Activated CD8-positive, alpha-beta memory T cell treated with anti-CD3 and anti-CD28 coated beads, Interleukin-2, amount 50 U/mL, for 1 hour (primary cell): ENCODE results near the gene SP3.
"Not testable (repeated sequence)": the region's sequence is repeated elsewhere in the genome, so short reads cannot be mapped to it uniquely, and the experiment has no call there.

ENCODE experiments used
- DNase-seq: peaks from one replicate; pipeline ENCODE4 v3.0.0-alpha.2; 2020; ENCODE audit errors: extremely low read depth

SP3 gene

DNA sequence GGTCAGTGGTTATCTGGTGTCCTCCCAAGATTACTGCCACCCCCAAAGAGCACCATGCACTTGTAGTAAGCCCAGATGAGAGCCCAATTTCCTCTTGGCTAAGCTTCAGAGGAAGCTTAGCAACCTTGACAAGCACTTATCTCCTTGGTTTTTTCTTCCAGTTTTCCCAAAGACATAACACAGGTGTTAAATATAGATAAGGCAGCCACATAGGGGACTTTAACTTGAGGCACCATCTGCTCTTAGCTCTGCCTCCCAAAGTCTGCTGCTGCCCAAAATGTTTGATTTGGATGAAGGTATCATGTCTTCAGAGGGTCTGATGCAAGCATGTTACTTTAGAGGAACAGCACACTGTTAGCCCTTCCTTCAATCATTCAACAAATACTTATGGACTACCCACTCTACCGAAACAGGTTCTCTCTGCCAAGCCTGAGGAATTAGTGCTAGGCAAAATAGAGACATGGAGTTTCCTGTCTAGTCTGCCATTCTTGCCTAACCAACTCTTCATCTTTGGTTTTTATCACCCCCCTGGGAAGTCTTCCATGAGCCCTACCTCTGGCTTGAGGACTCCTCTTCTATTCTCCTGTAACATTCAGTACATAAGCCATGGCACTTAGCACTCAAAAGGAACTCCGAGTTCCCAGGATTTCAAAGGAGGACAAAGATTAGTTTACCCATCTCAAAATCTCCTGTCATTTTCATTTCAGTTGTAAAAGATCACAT is 73.7 kb downstream of the SP3 start:
- no peak for DNase-seq

DNA sequence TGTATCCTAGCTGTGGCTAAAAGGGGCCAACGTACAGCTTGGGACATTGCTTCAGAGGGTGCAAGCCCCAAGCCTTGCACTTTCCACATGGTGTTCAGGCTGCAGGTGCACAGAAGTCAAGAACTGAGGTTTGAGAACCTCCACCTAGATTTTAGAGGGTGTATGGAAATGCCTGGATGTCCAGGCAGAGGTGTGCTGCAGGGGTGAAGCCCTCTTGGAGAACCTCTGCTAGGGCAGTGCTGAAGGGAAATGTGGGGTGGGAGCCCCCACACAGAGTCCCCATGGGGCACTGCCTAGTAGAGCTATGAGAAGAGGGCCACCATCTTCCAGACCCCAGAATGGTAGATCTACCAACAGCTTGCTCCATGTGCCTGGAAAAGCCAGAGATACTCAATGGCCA is 75.7 kb downstream of the SP3 start:
- DNase-seq: not testable (repeated sequence)

GRCh38 chr2:173886613-173887012 is 78.6 kb downstream of the SP3 start:
- DNase-seq: no peak

DNA sequence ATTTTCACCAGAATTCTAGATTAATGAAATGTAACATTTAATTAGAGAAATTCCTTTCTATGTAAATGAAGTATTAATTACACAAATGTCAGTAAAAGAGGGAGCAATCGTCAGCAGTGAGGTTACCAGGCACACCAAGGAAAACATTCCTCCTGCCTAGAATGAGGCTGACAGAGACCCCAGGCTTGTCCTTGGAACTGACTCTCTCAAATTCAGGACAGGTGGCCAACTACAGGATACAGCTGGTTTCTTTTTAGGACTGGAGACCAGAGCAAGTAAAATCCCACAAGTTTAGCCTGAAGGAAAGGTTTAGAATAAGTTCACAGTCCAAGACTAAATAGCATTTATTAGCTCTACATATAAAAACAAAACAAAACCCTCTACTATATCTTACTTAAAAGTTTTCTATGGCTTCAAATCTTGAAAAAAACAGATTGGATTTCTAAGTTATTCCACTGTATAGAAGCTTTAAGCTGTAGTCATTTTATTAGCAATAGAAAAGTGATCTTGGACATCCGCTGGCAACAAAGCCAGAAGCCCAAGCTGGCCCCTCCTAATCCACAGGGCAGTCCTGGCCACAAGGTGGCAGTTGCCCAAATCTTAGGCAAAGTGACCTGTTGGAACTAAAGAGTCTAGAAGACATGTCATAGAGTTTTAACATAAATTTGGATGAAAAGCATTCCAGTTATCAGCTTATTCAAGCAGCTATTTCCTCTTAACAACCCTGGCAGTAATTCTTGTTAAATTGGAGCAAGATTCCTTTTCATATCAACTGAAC is 81.0 kb downstream of the SP3 start:
- DNase-seq: no peak

- DNase-seq: no peak
Observed at GRCh38 chr2:173881886-173882285, 83.3 kb downstream of the SP3 start.

DNA sequence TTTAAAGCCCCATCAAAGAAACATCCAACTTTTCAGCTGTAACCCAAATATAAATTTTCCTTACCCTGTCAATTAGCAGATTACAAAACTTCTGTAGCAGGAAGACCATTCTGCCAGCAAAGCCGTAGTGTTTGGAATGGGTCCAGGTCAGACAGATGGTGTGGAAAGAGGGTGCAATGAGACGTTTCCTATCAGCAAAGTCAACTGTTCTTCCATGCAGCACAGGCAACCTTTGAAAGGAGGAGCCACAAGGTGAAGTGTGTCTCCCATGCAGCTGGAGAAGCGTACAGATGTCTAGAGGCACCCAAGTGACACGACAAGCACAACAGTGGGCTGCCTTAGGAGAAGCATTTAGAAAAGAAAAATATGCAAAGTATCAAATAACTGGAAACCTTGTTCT is 83.7 kb downstream of the SP3 start:
- DNase-seq: no peak

GRCh38 chr2:173880561-173880960 is 84.6 kb downstream of the SP3 start:
- no peak for DNase-seq

DNA sequence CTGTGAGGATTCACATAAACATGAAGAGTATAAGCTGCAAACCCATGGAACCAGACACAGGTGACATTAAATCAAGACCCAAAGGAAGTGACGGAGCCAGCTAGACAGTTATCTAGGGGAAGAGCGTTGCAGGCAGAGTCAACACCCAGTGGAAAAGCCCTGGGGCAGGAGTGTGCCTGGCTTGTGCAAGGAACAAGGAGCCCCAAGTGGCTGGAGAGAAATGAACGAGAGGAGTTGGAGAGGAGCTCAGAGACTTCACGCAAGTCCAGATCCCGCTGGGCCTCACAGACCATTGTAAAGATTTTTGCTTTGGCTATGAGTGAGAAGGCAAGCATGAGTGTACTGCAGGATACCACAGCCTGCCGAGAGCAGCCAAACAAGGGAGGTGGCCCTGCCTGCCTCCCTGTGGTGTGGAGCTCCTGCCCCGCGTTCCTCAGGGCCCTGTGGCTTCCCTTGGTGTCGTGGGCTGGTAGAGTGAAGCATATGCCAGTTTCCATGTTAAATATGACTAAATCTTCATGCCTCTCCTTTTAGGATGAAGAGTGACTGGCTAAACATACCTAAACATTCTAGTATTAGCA is 88.2 kb downstream of the SP3 start:
- DNase-seq: no peak

- no peak for DNase-seq
Observed at GRCh38 chr2:173874894-173875237, 90.3 kb downstream of the SP3 start.

DNA sequence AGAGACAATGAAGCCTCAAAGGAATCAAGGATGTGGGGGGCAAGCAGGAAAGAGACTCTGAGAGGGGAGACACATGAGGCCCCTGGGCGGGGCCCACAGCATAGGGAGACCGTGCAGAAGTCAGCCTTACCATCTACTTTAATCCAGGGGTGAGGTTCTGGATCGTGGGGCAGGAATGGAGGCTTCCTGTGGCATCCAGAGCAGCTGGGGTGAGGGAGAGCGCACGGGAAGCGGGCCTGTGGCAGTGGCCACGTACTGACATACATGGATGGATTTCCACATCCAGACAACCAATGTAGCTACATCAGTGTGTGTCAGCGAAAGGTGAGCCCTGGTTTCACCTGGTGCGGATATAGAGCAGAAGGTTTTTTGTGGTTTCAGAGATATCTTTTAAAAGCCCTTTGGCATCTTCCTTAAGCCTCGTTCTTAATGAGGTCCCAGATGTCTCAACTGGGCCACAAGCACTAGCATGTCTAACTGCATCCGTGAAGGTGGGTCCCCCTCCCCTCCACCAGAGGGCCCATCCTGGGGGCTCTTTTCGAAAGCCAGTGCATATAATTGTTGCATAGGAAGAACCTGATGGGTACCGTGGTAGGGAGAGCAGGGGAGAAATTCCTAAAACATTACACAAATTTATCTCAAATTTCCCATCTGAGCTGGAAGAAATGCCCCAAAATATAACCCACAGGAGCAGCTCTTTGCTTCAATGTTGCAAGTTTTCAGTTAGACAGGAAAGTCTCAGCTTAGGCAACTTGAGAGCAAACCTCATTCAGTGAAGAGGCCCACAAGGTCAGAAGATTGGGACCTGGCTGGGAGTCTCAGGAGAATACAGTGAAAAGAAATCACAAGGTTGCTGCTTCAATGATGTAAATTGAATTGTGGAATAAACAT is 90.9 kb downstream of the SP3 start:
- DNase-seq: no peak

GRCh38 chr2:173872714-173873113 is 92.5 kb downstream of the SP3 start:
- no peak for DNase-seq

DNA sequence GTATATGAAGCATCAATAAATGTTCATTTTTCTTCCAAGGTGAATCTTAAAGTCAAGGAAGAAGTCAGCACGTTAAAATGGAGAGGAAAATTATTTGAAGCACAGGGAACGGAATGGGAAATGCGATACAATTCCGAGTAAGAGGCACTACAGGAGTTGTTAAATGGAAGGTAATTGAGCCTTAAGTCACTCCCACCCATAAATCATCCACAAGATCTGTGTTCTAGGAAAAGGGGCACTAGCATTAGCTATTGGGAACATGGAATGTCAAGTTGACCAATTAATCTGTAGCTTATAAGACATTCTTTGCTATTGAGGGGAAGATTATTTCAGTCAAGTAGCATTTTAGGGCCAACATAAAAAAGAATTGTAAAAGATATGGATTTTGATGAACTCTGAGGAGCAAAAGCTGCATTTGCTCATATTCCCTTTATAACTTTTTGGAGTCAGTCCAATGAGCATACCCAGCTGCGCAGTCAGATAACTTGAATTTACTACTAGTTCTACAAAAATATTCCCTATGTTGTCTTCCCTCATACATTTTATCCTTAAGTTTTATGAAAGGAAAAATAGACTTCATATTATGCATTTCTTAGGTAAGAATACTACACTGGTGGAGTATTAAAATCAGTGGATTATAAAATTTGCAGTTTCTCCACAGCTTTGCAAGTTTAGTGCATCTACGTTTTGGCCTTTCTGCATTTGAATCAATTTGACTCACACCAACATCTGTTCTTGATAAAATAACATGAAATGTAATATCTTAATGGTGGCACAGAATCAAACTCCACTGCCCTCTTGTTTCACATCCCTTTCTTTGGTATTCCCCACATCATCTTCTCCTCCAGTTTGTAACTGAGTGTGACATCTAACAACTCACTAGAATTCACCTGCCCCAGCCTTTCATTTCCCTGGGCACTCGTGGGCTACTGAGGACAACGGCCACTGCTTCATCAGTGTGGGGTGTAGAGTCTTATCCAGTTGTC is 95.6 kb downstream of the SP3 start:
- no peak for DNase-seq

DNA sequence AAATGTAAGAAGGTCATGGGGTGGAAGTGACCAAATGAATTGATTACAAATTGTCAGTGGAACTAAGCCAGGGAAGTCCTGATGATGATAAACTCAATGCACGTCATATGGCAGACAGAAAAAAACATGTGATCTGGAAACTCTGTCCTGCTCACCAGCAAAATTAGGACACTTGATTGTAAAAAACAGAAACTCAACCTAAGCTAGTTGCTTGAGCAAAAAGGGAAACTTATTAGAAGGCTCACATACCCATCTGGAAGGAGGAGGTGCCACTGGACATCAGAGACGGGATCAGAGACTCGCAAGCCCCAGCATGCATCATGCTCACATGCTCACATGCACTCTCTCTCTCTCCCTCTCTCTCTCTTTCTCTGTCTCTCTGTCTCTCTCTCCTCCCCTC is 96.8 kb downstream of the SP3 start:
- DNase-seq: no peak

- DNase-seq: no peak
Observed at GRCh38 chr2:173866874-173867618, 98.1 kb downstream of the SP3 start.

GRCh38 chr2:173865971-173866873 is 99.0 kb downstream of the SP3 start:
- no peak for DNase-seq

DNA sequence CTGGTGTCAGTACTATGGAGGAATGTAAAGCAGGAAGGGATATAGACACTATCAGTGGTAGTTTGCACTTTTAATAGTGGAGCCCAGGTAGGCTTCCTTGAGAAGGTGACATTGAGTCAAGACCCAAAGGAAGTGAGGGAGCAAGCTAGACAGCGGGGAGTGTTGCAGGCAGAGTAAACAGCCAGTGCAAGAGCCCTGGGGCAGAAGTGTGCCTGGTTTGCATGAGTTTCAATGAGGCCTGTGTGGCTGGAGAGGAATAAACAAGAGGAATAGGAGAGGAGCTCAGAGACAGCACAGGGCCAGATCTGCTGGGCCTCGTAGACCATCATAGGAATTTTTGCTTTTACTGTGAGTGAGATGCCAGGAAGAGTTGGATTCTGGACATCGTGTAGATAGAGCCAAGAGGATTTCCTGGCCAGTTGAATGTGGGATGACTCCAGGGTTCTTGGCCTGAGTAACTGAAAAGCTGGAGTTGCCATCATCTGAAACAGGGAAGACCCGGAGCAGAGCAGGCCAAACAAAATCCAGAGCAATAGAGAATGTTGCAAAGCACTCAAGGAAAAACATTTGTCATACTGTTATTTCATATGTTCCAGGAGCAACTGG is 102.5 kb downstream of the SP3 start:
- DNase-seq: no peak

DNA sequence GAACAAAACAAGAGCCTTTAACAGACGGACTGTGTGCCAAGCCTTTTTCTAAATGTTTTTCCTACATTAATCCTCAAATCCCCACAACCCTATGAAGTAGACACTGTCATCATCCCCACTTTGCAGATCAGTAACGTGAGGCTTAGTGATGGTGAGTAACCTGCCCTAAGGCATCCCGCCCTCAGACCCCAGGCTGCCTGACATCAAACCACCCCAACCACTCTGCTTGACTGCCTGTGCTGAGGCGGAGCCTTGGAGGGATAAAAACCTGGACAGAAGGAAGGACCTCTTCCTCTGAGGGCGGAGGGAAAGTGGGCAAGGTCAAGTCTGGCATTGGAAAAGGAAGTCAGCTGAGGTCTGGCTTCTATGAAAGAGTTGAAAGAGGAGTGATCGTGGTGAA is 104.6 kb downstream of the SP3 start:
- no peak for DNase-seq

- no peak for DNase-seq
Observed at GRCh38 chr2:173860082-173860481, 105.1 kb downstream of the SP3 start.

DNA sequence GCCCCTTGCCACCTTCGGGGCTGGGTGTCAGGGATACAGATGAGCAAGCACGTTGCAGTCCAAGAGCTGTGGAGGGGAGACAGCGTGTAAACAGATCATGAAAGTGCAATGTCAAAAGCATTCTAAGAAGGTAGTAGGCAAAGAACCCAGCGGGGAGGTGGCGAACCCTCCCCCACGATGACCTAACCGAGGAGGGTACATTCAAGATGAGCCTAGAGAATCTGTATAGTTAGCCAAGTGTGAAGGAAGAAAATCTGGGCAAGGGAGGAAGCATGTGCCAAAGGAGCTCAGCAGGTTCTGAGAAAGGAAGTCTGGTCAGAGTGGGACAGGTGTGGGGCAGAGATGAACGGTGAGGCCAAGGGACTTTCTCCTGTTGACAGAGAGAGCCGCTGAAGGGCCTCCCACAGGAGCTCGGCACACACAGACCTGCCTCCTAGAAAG is 106.9 kb downstream of the SP3 start:
- DNase-seq: no peak
